Transverse colon (tissue), 3 donors: ENCODE measurements around the gene APOO.

Experiments used
- CTCF ChIP-seq, 5 experiments: fragments of 200-600 bp in 3 of 5; fragments of 450-650 bp in 2 of 5; sonication (generic) in 3 of 5; IDR thresholded peaks; 1 replicate in 2 of 5; 2 replicates in 3 of 5; pipeline ENCODE4 v1.5.1; 2016 to 2017; ENCODE audit warnings: antibody characterized with exemption in 5 of 5, inconsistent platforms in 3 of 5, mild to moderate bottlenecking in 2 of 5, moderate library complexity in 1 of 5
- POLR2A ChIP-seq: fragments of 450-650 bp; IDR thresholded peaks from one replicate; pipeline ENCODE4 v1.6.1; 2016; ENCODE audit warnings: antibody characterized with exemption, mild to moderate bottlenecking, moderate library complexity

GRCh38 chrX:23795221-23795620 is 112.5 kb downstream of the APOO start:
- TF ChIP-seq CTCF (IDR thresholded peaks at IDR 0.05) (no peak), POLR2A (no peak)
